ENCODE data around the gene OR7A5. TPM values are rescaled to one million over a fixed set of nuclear protein-coding genes. Genes with fewer than 3 reads are reported as not detected.
"Not testable (repeated sequence)": the region's sequence is repeated elsewhere in the genome, so short reads cannot be mapped to it uniquely, and the experiment has no call there.

Gene OR7A5
- not detected for polyA plus RNA-seq (ENCODE audit: insufficient read length in 4 of 4)

DNA sequence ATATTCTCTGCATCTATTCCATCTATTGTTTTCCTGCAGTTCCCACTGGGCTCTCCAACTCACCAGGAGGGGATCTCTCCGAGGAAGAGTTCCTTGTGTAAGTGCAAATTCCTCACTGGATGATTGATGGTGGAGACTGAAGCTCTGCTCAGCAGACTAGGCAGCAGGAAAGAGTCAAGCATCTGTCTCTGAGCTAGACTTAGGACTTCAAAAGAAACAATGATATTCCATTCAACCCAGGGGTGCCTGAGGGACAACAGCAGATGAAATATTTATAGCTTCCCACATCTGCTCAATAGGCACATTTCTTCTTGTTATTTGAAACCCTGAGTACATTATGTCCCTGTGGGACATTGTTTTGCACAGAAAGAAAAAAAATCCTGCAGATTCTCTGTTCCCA lies at the start of gene OR7A5, which contains the start of gene OR7C1:
OR7A5 (minus strand) TSS at position 175 of the 400 bp plus-strand sequence. CDS start 6,944 bp downstream, outside the sequence.
OR7C1 (minus strand) TSS at position 175 of the 400 bp plus-strand sequence. CDS start 35,049 bp downstream, outside the sequence.
- DNase-seq (ENCODE audit: low read depth in 4 of 4, low spot score in 2 of 4): peak in 2 of 4 donors; percentile 44 to 56

DNA sequence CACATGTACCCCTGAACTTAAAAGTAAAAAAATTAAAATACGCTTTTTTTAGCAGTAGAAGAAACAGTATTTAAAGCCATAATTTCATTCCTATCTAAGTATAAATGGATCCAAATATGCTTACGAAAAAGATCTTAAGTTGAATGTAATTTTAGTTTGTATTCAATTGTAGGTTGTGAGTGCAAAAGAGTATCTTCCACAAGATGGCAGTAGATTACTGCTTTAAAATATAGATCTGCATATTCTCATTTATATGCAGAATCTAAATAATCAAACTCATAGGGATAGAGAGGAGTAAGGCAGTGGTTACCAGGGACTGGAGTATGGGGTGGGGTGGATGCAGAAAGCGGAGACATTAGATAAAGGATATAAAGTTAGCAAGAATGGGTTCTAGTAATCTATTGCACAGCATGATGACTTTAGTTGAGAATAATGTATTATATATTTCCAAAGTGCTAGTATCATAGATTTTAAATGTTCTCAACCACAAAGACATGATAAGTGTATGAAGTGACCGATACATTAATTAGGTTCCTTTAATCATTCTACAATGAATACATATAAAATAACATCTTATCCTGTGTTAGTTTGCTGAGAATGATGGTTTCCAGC lies 36.7 kb upstream of the OR7A5 start:
- no peak for DNase-seq (ENCODE audit: low read depth in 4 of 4, low spot score in 2 of 4)

DNA sequence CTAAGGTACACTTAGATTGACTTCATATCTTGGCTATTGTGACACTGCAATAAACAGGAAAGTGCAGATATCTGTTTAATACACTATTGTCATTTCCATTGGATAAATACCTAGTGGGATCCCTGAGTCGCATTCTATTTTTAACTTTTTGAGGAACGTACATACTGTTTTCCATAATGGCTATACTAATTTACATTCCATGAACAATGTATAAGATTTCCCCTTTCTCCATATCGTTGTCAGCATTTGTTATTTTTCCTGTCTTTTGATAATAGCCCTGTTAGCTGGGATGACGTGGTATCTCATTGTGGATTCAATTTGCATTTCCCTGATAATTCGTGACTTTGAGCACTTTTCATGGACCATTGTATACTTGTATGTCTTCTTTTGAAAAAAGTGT lies 33.5 kb upstream of the OR7A5 start:
- DNase-seq (ENCODE audit: low read depth in 4 of 4, low spot score in 2 of 4): no peak

DNA sequence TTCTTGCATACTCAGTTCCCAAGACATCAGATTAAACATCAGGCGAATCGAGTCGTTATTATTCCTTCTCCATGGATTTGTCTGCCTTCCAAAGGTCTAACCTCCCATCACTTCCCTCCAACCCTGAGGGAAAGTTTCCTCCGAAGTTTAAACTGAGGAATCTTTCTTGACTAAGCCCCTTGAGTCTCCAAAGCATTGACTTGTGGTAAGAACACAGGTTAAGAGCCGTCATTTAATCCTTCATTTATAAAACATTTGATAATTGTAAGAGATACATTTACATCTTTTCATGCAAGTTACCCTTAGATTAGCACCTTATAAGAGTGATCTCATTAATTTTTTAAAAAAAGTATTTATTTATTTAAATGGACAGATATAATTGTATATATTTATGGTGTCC lies 13.8 kb upstream of the OR7A5 start, which contains the start of gene OR7A10:
OR7A10 (minus strand) TSS at position 101 of the 400 bp plus-strand sequence. CDS start 7,045 bp downstream, outside the sequence.
- no peak for DNase-seq (ENCODE audit: low read depth in 4 of 4, low spot score in 2 of 4)

DNA sequence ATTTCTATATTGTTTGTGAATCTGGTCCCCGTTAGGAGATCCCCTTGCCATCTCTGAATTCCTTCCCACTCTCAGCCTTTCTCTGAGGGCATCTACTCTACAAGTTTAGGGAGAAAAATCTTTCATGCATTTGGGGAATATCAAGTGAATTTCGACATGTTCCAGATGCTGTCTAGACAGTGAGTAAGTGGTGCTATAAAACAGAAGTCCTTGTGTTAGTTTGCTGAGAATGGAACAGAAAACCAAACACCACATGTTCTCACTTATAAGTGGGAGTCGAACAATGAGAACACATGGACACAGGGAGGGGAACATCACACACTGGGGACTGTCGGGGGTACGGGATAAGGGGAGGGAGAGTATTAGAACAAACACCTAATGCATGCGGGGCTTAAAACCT lies 8.6 kb upstream of the OR7A5 start:
- DNase-seq (ENCODE audit: low read depth in 4 of 4, low spot score in 2 of 4): peak in 1 of 4 donors; percentile 37

DNA sequence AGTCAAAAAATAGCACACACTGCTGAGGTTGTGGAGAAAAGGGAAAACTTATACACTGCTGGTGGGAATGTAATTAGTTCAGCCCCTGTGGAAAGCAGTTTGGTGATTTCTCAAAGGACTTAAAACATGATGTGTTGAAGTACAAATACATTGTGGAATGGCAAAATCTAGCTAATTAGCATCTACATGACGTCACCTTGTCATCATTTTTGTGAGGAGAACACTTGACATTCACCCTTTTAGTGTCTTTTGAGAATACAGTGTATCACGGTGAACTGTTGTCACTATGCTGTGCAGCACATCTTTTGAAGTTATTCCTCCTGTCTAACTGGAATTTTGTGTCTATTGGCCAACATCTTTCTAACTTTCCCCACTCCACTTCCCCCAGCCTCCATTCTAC lies 8.2 kb upstream of the OR7A5 start:
- no peak for DNase-seq (ENCODE audit: low read depth in 4 of 4, low spot score in 2 of 4)

DNA sequence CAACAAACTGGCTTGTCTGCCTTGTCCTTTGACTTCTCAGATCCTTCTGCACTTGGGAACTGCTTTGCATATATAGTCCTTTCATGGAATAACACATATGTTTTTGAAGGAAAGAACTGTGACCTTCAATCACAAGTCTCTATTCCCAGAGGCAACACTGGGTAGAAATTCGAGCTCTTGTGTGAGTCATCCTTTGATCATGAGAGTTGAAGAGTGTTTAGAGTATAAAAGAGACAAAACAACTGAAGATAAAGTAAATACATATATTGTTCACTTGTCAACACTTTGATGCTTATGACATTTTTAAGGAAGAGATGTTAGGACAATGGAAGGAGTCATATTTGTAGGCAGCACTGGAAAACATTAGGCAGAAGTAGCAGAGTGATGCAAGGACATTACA lies 5.2 kb upstream of the OR7A5 start:
- no peak for DNase-seq (ENCODE audit: low read depth in 4 of 4, low spot score in 2 of 4)

DNA sequence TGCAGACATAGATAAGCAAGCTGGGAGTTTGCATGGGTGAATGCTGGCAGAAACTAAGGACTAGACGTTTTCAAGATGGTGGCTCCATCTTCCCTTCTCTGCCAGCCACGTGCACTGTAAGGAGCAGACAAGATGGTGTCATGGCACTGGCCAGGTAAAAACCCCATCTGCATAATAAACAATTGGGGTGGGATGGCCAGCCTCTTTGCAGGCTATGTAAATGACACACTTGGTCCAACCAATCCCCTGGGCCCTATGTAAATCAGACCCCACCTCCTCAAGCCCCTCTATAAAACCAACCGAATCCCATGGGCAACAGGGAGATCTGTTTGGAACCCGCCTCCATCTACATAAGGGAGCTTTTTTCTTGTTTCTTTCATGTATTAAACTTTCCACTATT lies 2.4 kb upstream of the OR7A5 start:
- no peak for DNase-seq (ENCODE audit: low read depth in 4 of 4, low spot score in 2 of 4)

DNA sequence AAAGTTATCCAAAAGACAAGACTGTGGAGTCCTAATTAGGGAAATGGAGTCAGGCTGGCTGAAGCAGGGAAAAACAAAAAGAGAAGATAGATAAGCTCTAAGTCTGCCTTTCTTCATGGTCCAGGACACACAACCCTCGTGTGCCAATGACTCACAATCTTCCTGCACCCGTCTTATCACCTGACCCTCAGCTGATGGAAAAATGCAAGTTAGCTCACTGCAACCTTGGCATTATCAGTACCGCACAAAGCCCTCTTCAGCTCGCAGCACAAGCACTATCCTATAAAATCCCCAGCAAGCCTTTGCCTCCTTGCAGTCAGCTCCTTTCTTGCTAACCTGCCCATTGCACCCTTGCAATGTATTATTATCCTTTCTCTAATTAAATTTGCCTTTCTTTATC lies 4.3 kb downstream of the OR7A5 start:
- no peak for DNase-seq (ENCODE audit: low read depth in 4 of 4, low spot score in 2 of 4)

DNA sequence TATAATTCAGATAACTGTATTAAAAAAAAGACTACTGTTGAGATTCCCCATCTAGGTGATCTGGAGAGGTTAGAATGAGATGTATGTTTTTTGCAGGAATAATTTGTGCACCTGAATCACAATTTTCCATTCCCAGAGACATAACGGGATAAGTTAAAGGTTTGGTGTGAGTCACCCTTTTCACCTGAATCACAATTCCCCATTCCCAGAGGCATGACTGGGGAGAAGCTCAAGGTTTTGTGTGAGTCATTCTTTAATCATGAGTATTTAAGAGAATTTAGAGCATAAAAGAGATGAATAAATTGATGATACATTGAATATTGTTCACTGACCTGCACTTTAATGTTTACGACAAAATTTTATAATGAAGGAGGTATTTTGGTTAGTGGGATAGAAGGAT lies 9.0 kb downstream of the OR7A5 start:
- no peak for DNase-seq (ENCODE audit: low read depth in 4 of 4, low spot score in 2 of 4)

DNA sequence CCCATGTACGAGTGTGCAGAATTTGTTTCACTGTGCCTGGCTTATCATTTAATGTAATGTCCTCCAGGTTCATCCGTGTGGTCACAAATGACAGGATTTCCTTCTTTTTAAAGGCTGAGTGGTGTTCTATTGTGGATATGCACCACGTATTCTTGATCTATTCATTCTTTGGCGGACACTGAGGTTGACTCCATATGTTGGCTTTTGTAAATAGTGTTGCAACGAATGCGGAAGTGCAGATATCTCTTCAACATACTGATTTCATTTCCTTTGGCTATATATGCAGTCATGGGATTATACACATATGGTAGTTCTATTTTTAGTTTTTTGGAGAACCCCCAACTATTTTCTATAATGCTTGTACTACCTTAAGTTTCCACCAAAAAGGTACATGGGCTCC lies 13.0 kb downstream of the OR7A5 start:
- DNase-seq (ENCODE audit: low read depth in 4 of 4, low spot score in 2 of 4): no peak

DNA sequence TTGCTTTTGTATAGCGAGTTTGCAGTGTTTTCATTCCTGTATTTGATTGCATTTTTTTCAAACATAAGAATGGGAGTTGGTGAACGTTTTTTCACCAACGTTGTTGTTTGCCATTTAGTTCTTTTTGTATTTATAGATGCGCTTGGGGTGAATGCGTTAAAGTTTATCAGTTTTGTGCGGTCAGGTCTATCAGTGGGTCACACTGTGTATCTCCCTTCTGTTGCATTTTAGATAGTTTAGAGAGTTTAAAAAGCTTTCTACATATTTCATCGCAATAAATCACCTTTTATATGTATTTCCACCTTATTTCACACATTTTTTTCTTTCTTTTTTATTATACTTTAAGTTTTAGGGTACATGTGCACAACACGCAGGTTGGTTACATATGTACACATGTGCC lies 16.4 kb downstream of the OR7A5 start:
- no peak for DNase-seq (ENCODE audit: low read depth in 4 of 4, low spot score in 2 of 4)

DNA sequence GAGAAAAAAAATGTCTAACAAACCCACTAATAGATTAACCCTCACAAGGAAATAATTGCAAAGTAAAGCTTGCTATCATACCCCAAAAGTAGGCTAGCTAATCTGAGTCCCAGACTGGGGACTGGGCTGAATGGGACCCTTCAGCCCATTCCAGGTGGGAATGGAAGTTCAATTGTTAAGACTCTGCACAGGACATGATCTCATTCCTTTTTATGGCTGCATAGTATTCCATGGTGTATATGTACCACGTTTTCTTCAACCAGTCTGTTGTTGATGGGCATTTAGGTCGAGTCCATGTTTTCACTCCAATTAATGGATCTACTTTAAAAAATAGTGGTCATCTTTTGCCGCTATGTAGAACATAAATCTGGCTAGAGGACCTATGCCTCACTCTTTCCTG lies 17.9 kb downstream of the OR7A5 start:
- DNase-seq (ENCODE audit: low read depth in 4 of 4, low spot score in 2 of 4): no peak

DNA sequence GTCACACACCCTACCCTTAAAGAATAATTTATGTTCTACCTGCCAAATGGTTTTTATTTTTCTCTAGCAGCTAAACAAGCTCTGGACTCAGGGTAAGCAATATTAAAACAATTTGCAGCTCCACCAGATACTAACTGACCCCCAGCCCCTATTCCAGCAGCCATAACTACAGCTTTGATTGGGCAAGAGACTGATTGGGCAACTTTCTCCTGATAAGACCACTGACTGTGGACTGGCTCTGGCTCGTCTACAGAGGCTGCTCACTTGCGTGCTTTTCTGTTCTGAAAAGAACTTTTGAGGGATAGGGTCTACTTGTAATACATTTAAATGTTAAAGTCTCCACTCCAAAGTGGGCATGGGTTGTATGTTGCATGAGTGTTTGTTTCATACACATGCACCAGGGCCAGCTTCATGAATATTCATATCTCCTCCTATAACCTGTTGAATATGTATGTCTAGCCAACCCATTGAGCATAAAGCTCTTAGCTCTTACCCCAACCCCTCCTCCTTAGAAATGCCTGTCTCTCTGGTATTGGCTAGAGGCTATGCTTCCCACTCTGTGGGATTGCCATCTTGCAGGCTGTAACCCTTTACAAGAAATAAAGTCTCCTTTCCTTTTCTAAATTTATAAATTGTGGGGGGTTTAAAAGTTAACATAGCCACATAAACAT lies 19.9 kb downstream of the OR7A5 start:
- no peak for DNase-seq (ENCODE audit: low read depth in 4 of 4, low spot score in 2 of 4)

DNA sequence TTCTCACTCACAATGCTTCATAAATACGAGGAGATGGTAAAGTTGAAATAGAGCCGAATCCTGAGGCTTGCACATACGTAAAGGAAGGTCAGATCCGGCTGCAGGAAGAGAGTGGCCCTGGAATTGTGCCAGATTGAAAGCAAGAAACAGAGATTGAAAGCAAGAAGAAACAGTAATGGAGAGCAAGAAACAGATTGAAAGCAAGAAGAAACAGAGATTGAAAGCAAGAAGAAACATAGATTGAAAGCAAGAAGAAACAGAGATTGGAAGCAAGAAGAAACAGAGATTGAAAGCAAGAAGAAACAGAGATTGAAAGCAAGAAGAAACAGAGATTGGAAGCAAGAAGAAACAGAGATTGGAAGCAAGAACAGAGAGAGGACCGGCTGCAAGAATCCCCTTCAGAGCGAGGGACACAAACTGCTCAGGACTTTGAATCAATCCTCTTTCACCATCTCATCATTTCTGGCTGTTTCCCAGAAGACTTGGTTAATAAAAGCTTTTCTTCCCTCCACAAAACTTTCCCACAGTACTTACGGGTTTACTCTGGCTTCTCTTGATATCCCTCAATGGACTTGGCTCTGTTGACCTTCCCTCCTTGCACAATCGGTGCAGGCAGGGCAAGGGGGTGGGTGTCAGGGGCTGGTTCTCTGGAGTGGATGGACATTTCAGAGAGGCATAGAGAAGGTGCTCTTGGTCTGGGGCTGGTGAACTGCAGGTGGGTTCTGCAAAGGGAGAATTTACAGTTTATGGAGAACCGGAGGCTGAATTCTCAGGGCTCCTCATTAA lies 25.5 kb downstream of the OR7A5 start:
- no peak for DNase-seq (ENCODE audit: low read depth in 4 of 4, low spot score in 2 of 4)

DNA sequence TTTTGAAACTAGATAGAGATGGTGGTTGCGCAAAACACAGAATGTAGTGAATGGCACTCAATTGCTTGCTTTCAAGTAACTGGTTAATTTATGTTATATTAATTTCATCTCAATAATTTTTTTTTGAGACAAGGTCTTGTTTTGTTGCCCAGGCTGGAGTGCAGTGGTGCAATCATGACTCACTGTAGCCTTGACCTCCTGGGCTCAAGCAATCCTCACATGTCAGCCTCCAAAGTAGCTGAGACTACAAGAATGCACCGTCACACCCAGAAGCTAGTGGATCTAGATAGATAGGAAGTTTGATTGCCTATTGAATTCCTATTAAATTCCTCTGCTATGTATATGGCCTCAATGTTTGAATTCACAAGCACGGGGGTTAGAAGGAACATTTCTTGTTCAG lies 30.2 kb downstream of the OR7A5 start:
- no peak for DNase-seq (ENCODE audit: low read depth in 4 of 4, low spot score in 2 of 4)

DNA sequence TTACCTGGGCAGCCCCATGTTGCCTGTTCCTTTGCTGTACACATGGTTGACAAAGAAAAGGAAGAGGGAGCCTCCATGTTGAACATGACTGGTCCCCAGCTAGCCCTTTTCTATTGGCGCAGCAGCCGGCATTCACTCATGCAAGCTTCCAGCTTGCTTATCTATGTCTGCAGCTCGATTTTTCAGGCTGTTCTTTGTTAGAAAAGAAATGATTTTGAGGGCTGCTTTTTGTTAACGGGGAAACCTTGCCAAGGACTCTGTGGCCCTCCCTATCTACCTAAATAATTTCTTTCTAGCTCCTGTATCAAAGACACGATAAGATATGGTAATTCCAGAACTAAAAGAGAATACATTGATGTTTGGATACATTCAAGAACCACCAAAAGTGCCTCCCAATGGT lies 36.2 kb downstream of the OR7A5 start:
- no peak for DNase-seq (ENCODE audit: low read depth in 4 of 4, low spot score in 2 of 4)

DNA sequence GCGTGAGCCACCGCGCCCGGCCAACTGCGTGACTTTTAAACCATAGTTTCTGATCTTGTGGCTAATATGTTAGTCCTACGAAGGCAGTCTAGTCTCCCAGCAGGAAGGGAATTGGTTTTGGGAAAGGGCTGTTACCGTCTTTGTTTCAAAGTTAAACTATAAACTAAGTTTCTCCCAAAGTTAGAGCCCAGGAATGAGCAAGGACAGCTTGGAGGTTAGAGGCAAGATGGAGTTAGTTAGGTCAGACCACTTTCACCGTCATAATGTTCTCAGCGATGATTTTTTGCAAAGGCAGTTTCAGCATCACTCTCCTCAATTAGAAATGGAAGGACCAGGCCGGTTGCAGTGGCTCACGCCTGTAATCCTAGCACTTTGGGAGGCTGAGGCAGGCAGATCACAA lies 39.0 kb downstream of the OR7A5 start:
- DNase-seq (ENCODE audit: low read depth in 4 of 4, low spot score in 2 of 4): no peak

DNA sequence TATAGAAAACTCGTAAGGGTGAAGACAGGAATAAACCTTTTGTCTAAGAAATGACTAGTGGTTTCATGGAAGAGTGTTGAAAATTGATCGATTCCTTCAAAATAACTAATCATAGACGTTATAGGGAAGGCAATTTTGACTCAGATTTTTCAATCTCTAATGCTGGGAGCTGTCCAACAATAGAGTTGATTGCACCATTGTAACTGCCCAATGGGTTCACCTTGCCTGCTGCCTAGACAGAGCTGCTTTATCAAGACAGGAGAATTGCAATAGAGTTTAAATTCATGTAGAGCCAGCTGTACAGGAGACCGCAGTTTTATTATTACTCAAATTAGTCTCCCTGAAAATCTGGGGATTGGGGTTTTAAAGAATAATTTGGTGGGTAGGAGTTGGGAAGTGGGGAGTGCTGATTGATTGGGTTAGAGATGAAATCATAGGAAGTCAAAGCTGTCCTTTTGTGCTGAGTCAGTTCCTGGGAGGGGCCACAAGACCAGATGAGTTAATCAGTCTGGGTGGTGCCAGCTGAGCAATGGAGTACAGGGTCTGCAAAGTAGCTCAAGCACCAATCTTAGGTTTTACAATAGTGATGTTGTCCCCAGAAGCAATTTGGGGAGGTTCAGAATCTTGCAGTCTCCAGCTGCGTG lies 39.8 kb downstream of the OR7A5 start:
- no peak for DNase-seq (ENCODE audit: low read depth in 4 of 4, low spot score in 2 of 4)

DNA sequence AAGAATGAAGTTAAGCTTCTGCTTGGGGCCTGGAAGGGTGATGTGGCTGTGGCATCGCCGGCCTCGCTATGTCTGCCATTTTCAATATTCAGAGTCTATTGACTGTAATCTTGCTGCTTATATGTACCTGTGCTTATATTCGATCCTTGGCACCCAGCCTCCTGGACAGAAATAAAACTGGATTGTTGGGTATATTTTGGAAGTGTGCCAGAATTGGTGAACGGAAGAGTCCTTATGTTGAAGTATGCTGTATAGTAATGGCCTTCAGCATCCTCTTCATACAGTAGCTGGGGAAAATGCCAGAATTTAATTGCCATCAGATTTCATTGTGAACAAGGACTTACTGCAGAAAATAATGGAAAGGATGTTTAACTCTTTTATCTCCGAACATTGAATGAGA lies 42.7 kb downstream of the OR7A5 start:
- not testable (repeated sequence) for DNase-seq (ENCODE audit: low read depth in 4 of 4, low spot score in 2 of 4)

DNA sequence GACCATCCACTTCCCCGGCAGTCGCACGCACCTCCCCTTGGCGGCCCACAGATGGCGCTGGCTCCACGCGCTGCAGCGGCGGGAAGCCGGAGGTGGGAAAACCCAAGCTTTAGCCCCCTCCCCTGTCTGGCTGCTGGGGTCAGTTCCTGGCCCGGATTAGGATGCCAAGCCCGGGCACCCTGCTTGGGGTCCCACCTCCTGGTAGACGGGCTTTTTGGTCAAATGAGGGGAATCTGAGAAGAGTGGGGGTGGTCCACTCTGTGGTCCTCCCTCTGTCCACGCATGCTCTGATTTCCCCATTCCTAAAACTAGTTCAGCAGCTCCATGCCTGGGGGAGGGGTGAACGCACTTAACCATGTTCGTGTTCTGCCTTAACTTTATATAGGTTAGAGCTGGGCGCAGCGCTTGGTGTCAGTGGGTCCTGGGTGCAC lies 48.5 kb downstream of the OR7A5 start:
- DNase-seq (ENCODE audit: low read depth in 4 of 4, low spot score in 2 of 4): no peak
